IMR-90 (cell line): ENCODE measurements around the gene MAST3. TPM values are rescaled to one million over a fixed set of nuclear protein-coding genes. Genes with fewer than 3 reads are reported as not detected.

Experiments
- ATAC-seq: fragments of 200-7000 bp; cut with Tn5 transposase; 2 replicates; pipeline ENCODE4 v1.9.1; 2020; ENCODE audit warnings: low read depth, mild to moderate bottlenecking, moderate library complexity
- BruUV-seq: library from RNA; stranded (reverse); fragments of 400-500 nt; replicated peaks from 2 replicates; lab custom pipeline; 2021; lab: Mats Ljungman, UMichigan
- CTCF ChIA-PET: fragments of 300-600 bp; formaldehyde crosslinking; extraction: SDS; loops from one replicate; lab custom pipeline; 2021; ENCODE audit warnings: antibody characterized with exemption; lab: Yijun Ruan, JAX
- POLR2A ChIA-PET: fragments of 300-600 bp; sonication (Branson Sonifier 250); formaldehyde crosslinking; loops from one replicate; lab custom pipeline; 2022; ENCODE audit warnings: antibody characterized with exemption; ENCODE audit not compliant: unreplicated experiment; lab: Charles Lee
- DNase-seq: peaks from one replicate; pipeline ENCODE4 v3.0.0; 2013
- H2AFZ ChIP-seq: replicated peaks from 2 replicates; pipeline ENCODE3; 2013; ENCODE audit warnings: low read length, mild to moderate bottlenecking; ENCODE audit not compliant: poor library complexity
- H2AK5ac ChIP-seq: 2 replicates; pipeline ENCODE4 v1.6.1; 2013; ENCODE audit warnings: low read depth, low read length, inconsistent platforms
- H2AK9ac ChIP-seq: replicated peaks from 2 replicates; pipeline ENCODE3; 2013; ENCODE audit warnings: mild to moderate bottlenecking, low read depth, low read length, moderate library complexity; ENCODE audit not compliant: poor library complexity
- H2BK120ac ChIP-seq: 2 replicates; pipeline ENCODE4 v1.6.1; 2013; ENCODE audit warnings: low read depth, low read length, inconsistent platforms
- H2BK15ac ChIP-seq: 3 replicates; pipeline ENCODE4 v1.6.1; 2013; ENCODE audit warnings: low read depth, low read length, inconsistent platforms
- H2BK20ac ChIP-seq: 2 replicates; pipeline ENCODE4 v1.6.1; 2013; ENCODE audit warnings: low read depth, mild to moderate bottlenecking, inconsistent platforms, low read length, moderate library complexity
- H2BK5ac ChIP-seq: 2 replicates; pipeline ENCODE4 v1.6.1; 2013; ENCODE audit warnings: mild to moderate bottlenecking, low read depth, low read length, inconsistent platforms; ENCODE audit not compliant: poor library complexity, severe bottlenecking
- H3K14ac ChIP-seq: replicated peaks from 2 replicates; pipeline ENCODE4 v1.6.1; 2013; ENCODE audit warnings: low read depth, low read length, inconsistent platforms
- H3K18ac ChIP-seq: 2 replicates; pipeline ENCODE4 v1.6.1; 2013; ENCODE audit warnings: low read depth, low read length, control low read depth
- H3K23ac ChIP-seq: 2 replicates; pipeline ENCODE4 v1.6.1; 2013; ENCODE audit warnings: low read depth, low read length, inconsistent platforms
- H3K27ac ChIP-seq: 2 replicates; pipeline ENCODE4 v1.5.1; 2013; ENCODE audit warnings: mild to moderate bottlenecking, control low read depth, low read length; ENCODE audit not compliant: insufficient read depth
- H3K27me3 ChIP-seq: 2 replicates; pipeline ENCODE4 v1.6.1; 2013; ENCODE audit warnings: low read length; ENCODE audit not compliant: control insufficient read depth, insufficient read depth
- H3K36me3 ChIP-seq: 2 replicates; pipeline ENCODE4 v1.6.1; 2013; ENCODE audit warnings: low read length, mixed read lengths; ENCODE audit not compliant: control insufficient read depth, insufficient read depth
- H3K4ac ChIP-seq: 2 replicates; pipeline ENCODE4 v1.6.1; 2013; ENCODE audit warnings: low read depth, low read length, inconsistent platforms
- H3K4me1 ChIP-seq: 2 replicates; pipeline ENCODE4 v1.6.1; 2013; ENCODE audit warnings: low read length, mixed read lengths; ENCODE audit not compliant: control insufficient read depth, insufficient read depth
- H3K4me2 ChIP-seq: 2 replicates; pipeline ENCODE4 v1.6.1; 2013; ENCODE audit warnings: low read depth, mild to moderate bottlenecking, control low read depth, low read length, moderate library complexity
- H3K4me3 ChIP-seq: 2 replicates; pipeline ENCODE4 v1.5.1; 2013; ENCODE audit warnings: low read depth, mild to moderate bottlenecking, control low read depth, low read length, moderate library complexity; ENCODE audit not compliant: insufficient read depth
- H3K56ac ChIP-seq: 2 replicates; pipeline ENCODE4 v1.6.1; 2013; ENCODE audit warnings: low read length, inconsistent platforms; ENCODE audit not compliant: insufficient read depth; ENCODE audit errors: extremely low read depth
- H3K79me1 ChIP-seq, 2 experiments: 2 replicates each; pipeline ENCODE4 v1.6.1; 2013; ENCODE audit warnings: low read length in 2 of 2, inconsistent platforms in 1 of 2, low read depth in 1 of 2
- H3K9ac ChIP-seq: 2 replicates; pipeline ENCODE4 v1.6.1; 2013; ENCODE audit warnings: low read depth, low read length, control low read depth
- H3K9me1 ChIP-seq: 2 replicates; pipeline ENCODE4 v1.6.1; 2013; ENCODE audit warnings: low read length, inconsistent platforms; ENCODE audit not compliant: insufficient read depth
- H3K9me3 ChIP-seq: 2 replicates; pipeline ENCODE4 v1.6.1; 2013; ENCODE audit warnings: low read length; ENCODE audit not compliant: control insufficient read depth, insufficient read depth
- H4K20me1 ChIP-seq: 2 replicates; pipeline ENCODE4 v1.6.1; 2013; ENCODE audit warnings: low read length, inconsistent platforms; ENCODE audit not compliant: insufficient read depth
- H4K5ac ChIP-seq: 2 replicates; pipeline ENCODE4 v1.6.1; 2013; ENCODE audit warnings: mild to moderate bottlenecking, low read depth, low read length, control low read depth
- H4K8ac ChIP-seq, 2 experiments: 2 replicates each; pipeline ENCODE4 v1.6.1; 2013; ENCODE audit warnings: low read depth in 2 of 2, low read length in 2 of 2, control low read depth in 1 of 2, inconsistent platforms in 1 of 2
- H4K91ac ChIP-seq: 2 replicates; pipeline ENCODE4 v1.6.1; 2013; ENCODE audit warnings: low read depth, low read length, inconsistent platforms; ENCODE audit not compliant: insufficient read depth
- CHD1 ChIP-seq: IDR thresholded peaks from 2 replicates; pipeline ENCODE4 v1.6.1; 2012; ENCODE audit warnings: low read depth, low read length, improper control_type of control experiment
- MAZ ChIP-seq: IDR thresholded peaks from 2 replicates; pipeline ENCODE4 v1.6.1; 2012; ENCODE audit warnings: low read depth, mild to moderate bottlenecking, low read length, improper control_type of control experiment, moderate library complexity, borderline replicate concordance
- RCOR1 ChIP-seq: IDR thresholded peaks from 2 replicates; pipeline ENCODE4 v1.6.1; 2012; ENCODE audit warnings: mild to moderate bottlenecking, low read length, improper control_type of control experiment; ENCODE audit not compliant: insufficient replicate concordance
- WGBS, 2 experiments: methylation state at CpG; one replicate each; pipeline versions ENCODE4 v1.1.5 to v1.1.7; 2013; ENCODE audit warnings: missing lambda C conversion rate in 2 of 2; ENCODE audit not compliant: insufficient read length in 1 of 2; ENCODE audit errors: extremely low coverage in 2 of 2; 5-methylcytosine and 5-hydroxymethylcytosine counted together
- dilution Hi-C: fragments of 300-500 bp; cut with HindIII; formaldehyde crosslinking; loops from one replicate; pipeline ENCODE4 v1.14.3; 2018; ENCODE audit warnings: low sequenced_read_pairs; ENCODE audit not compliant: unreplicated experiment
- in situ Hi-C: fragments of 300-500 bp; cut with MboI; formaldehyde crosslinking; loops from 3 replicates; pipeline ENCODE4 v1.14.3; 2019; ENCODE audit warnings: low sequenced_read_pairs, inconsistent platforms, mixed read lengths
- intact Hi-C: fragments of 100-400 bp; cut with micrococcal nuclease; formaldehyde crosslinking; loops from 2 replicates; pipeline ENCODE4 v1.10.0; 2022
- polyA plus RNA-seq, 3 experiments: library from polyadenylated mRNA; depleted of rRNA; stranded (reverse); fragments of >200 nt; gene quantifications; 2 replicates each; pipeline ENCODE4 v1.2.3, GENCODE V29; 2012; ENCODE audit warnings: low replicate concordance in 1 of 3
- total RNA-seq: library from RNA; depleted of rRNA; stranded (reverse); fragments of >200 nt; gene quantifications from 2 replicates; pipeline ENCODE4 v1.2.3, GENCODE V29; 2012
- TF ChIP-seq, protein P1 (sequence below): conservative IDR thresholded peaks from 2 replicates; pipeline ENCODE4 v1.5.1; 2012; ENCODE audit warnings: mild to moderate bottlenecking, low read depth, low read length, improper control_type of control experiment

Gene MAST3
- total and polyA plus RNA-seq, 2 of the 4 experiments (the other 2 are of a cell fraction), result 1.3 to 4.3 TPM

DNA sequence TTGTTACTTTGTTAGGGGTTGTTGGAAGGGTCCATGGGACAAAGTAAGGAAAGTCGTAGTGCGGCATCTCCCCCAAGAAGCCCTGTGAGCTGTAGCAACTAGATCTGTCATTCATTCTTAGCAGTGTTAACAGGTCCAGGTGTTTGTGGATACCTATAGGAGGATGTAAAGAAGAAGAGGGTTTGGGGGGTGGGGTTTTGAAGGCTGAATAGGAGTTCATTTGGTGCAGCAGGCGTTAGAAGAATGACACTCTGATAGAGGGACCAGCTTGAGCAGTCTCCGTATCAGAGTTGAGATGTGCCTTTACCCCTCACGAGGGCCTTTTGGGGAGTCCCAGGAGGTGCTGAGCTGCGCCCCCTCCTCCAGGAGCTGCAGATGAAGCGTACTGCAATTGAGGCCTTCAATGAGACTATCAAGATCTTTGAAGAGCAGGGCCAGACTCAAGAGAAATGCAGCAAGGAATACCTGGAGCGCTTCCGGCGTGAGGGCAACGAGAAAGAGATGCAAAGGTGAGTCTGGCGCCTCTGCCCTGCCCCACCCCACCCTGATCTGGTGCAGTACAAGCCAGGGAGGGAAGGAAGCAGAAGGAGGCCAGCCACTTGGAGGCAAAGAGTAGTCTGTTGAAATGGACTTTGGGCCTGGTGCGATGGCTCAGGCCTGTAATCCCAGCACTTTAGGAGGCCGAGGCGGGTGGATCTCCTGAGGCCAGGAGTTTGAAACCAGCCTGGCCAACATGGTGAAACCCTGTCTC is 68.4 kb downstream of the MAST3 start:
- peaks cover 49% of the 10 kb centered on the region for H3K36me3 ChIP-seq
- no peak overlapping the region for H3K9ac ChIP-seq
- H3K4me2 ChIP-seq, result no peak overlapping the region
- H2AK9ac ChIP-seq, result no peak overlapping the region
- H2AK5ac ChIP-seq, result no peak overlapping the region
- BruUV-seq, result no TSS peak
- H2BK120ac ChIP-seq, result no peak overlapping the region
- no peak overlapping the region for H4K91ac ChIP-seq
- in situ Hi-C loops, result no loop called here
- no peaks in the 10 kb centered on the region; the same call in 1 of the 2 replicates for H4K20me1 ChIP-seq
- no peaks in the 10 kb centered on the region for H3K27me3 ChIP-seq
- no peak overlapping the region for H4K5ac ChIP-seq
- WGBS, 2 experiments, result 92% methylated on average over 6 of the region's 15 CpGs; no CpG with 5 or more reads in 1 of the 2 experiments
- H2BK5ac ChIP-seq, result no peak overlapping the region
- no peak overlapping the region for H2BK20ac ChIP-seq
- H3K27ac ChIP-seq, result no peak overlapping the region
- peaks cover 3% of the 10 kb centered on the region; the same call in 1 of the 2 replicates for H3K9me1 ChIP-seq
- ChIA-PET CTCF (no interaction called here), POLR2A (no interaction called here)
- dilution Hi-C loops, result no loop called here
- H3K79me1 ChIP-seq, result peaks cover 6 to 9% of the 10 kb centered on the region in 2 experiments
- H4K8ac ChIP-seq, result no peak overlapping the region
- H2AFZ ChIP-seq, result no peak overlapping the region
- H3K4me1 ChIP-seq, result peaks cover 2% of the 10 kb centered on the region
- H3K23ac ChIP-seq, result no peak overlapping the region
- no peak overlapping the region for H2BK15ac ChIP-seq
- H3K56ac ChIP-seq, result no peak overlapping the region
- ATAC-seq (no peak), DNase-seq (no peak)
- intact Hi-C loops, result no loop called here
- no peak overlapping the region for H3K14ac ChIP-seq
- no peak overlapping the region for H3K4me3 ChIP-seq
- TF ChIP-seq, protein P1, sequence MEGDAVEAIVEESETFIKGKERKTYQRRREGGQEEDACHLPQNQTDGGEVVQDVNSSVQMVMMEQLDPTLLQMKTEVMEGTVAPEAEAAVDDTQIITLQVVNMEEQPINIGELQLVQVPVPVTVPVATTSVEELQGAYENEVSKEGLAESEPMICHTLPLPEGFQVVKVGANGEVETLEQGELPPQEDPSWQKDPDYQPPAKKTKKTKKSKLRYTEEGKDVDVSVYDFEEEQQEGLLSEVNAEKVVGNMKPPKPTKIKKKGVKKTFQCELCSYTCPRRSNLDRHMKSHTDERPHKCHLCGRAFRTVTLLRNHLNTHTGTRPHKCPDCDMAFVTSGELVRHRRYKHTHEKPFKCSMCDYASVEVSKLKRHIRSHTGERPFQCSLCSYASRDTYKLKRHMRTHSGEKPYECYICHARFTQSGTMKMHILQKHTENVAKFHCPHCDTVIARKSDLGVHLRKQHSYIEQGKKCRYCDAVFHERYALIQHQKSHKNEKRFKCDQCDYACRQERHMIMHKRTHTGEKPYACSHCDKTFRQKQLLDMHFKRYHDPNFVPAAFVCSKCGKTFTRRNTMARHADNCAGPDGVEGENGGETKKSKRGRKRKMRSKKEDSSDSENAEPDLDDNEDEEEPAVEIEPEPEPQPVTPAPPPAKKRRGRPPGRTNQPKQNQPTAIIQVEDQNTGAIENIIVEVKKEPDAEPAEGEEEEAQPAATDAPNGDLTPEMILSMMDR, result no peak
- TF ChIP-seq CHD1 (no peak), RCOR1 (no peak), MAZ (no peak)
- no peak overlapping the region for H3K18ac ChIP-seq
- H3K4ac ChIP-seq, result no peak overlapping the region
- H3K9me3 ChIP-seq, result no peaks in the 10 kb centered on the region
